GM23338 (cell line): ENCODE data around the gene AGAP1. TPM values are rescaled to one million over a fixed set of nuclear protein-coding genes. Genes with fewer than 3 reads are reported as not detected.

Source experiments
- ATAC-seq: fragments of 200-7000 bp; cut with Tn5 transposase; 3 replicates; pipeline ENCODE4 v1.9.1; 2020
- DNase-seq: peaks from one replicate; pipeline ENCODE4 v3.0.0-alpha.2; 2015; ENCODE audit warnings: low spot score
- H2AFZ ChIP-seq: fragments of 200-600 bp; sonication (generic); 2 replicates; pipeline ENCODE4 v1.8.0; 2016; ENCODE audit warnings: antibody characterized with exemption, mild to moderate bottlenecking, moderate library complexity
- H3F3A ChIP-seq: fragments of 200-600 bp; sonication (generic); replicated peaks from 2 replicates; pipeline ENCODE4 v1.8.0; 2017; ENCODE audit warnings: antibody characterized with exemption, mixed run types, low read depth
- H3K27ac ChIP-seq: fragments of 200-600 bp; sonication (generic); 2 replicates; pipeline ENCODE4 v1.6.1; 2016; ENCODE audit warnings: low read depth
- H3K27me3 ChIP-seq: fragments of 200-600 bp; sonication (generic); 2 replicates; pipeline ENCODE4 v1.8.0; 2016; ENCODE audit warnings: mild to moderate bottlenecking, mixed run types, moderate library complexity; ENCODE audit not compliant: insufficient read depth
- H3K36me3 ChIP-seq: fragments of 200-600 bp; sonication (generic); 2 replicates; pipeline ENCODE4 v1.8.0; 2016; ENCODE audit warnings: mild to moderate bottlenecking; ENCODE audit not compliant: insufficient read depth
- H3K4me1 ChIP-seq: fragments of 200-600 bp; sonication (generic); 2 replicates; pipeline ENCODE4 v1.8.0; 2016; ENCODE audit warnings: mild to moderate bottlenecking, moderate library complexity; ENCODE audit not compliant: insufficient read depth
- H3K4me2 ChIP-seq: fragments of 200-600 bp; sonication (generic); 2 replicates; pipeline ENCODE4 v1.7.1; 2017; ENCODE audit warnings: mixed run types
- H3K4me3 ChIP-seq: fragments of 200-600 bp; sonication (generic); 2 replicates; pipeline ENCODE4 v1.6.1; 2016; ENCODE audit warnings: mixed run types
- H3K79me2 ChIP-seq: fragments of 200-600 bp; sonication (generic); replicated peaks from 2 replicates; pipeline ENCODE4 v1.8.0; 2017; ENCODE audit warnings: mild to moderate bottlenecking; ENCODE audit not compliant: insufficient read depth
- H3K9me2 ChIP-seq: fragments of 200-600 bp; sonication (generic); 2 replicates; pipeline ENCODE4 v1.8.0; 2017; ENCODE audit not compliant: insufficient read depth
- H4K20me1 ChIP-seq: fragments of 200-600 bp; sonication (generic); replicated peaks from 2 replicates; pipeline ENCODE4 v1.8.0; 2017; ENCODE audit warnings: mild to moderate bottlenecking; ENCODE audit not compliant: insufficient read depth
- H3K27ac Mint-ChIP-seq: 2 replicates; pipeline ENCODE4 v1.8.0; 2020; ENCODE audit warnings: inconsistent platforms, mild to moderate bottlenecking, moderate library complexity, mixed read lengths
- H3K27me3 Mint-ChIP-seq: 3 replicates; pipeline ENCODE4 v1.8.0; 2022; ENCODE audit warnings: low read depth, mild to moderate bottlenecking, moderate library complexity, mixed read lengths, inconsistent platforms; ENCODE audit not compliant: insufficient read depth, poor library complexity
- H3K36me3 Mint-ChIP-seq: 3 replicates; pipeline ENCODE4 v1.8.0; 2021; ENCODE audit warnings: low read depth, mild to moderate bottlenecking, inconsistent platforms, moderate library complexity, mixed read lengths
- H3K4me1 Mint-ChIP-seq: 3 replicates; pipeline ENCODE4 v1.8.0; 2020; ENCODE audit warnings: mild to moderate bottlenecking, inconsistent platforms, mixed read lengths
- H3K4me3 Mint-ChIP-seq: 3 replicates; pipeline ENCODE4 v1.8.0; 2021; ENCODE audit warnings: moderate library complexity, mild to moderate bottlenecking, inconsistent platforms, mixed read lengths
- H3K9me3 Mint-ChIP-seq: 3 replicates; pipeline ENCODE4 v1.8.0; 2020; ENCODE audit warnings: moderate library complexity, mild to moderate bottlenecking, inconsistent platforms, mixed read lengths
- CREB1 ChIP-seq: fragments of 250-450 bp; sonication (Bioruptor Pico); IDR thresholded peaks from 2 replicates; pipeline ENCODE4 v1.5.0; 2020; ENCODE audit warnings: low read depth, mild to moderate bottlenecking, moderate library complexity
- CTCF ChIP-seq, 2 experiments: fragments of 200-600 bp in 1 of 2; sonication (generic) in 1 of 2; conservative IDR thresholded peaks; 2 replicates each; pipeline versions ENCODE4 v1.5.1 to v1.6.1; 2016 to 2017; ENCODE audit warnings: antibody characterized with exemption in 2 of 2, low read depth in 2 of 2, mild to moderate bottlenecking in 2 of 2, moderate library complexity in 1 of 2
- EZH2 ChIP-seq: fragments of 200-600 bp; sonication (generic); IDR thresholded peaks from one replicate; pipeline ENCODE4 v1.8.0; 2017; ENCODE audit warnings: antibody characterized with exemption, mild to moderate bottlenecking, low read depth; ENCODE audit not compliant: unreplicated experiment
- EZH2phosphoT487 ChIP-seq: fragments of 200-600 bp; sonication (generic); IDR thresholded peaks from one replicate; pipeline ENCODE4 v1.8.1; 2018; ENCODE audit warnings: antibody characterized with exemption; ENCODE audit not compliant: unreplicated experiment
- NANOG ChIP-seq: IDR thresholded peaks from 2 replicates; pipeline ENCODE4 v1.6.1; 2016; ENCODE audit warnings: antibody characterized with exemption, borderline replicate concordance
- POLR2AphosphoS5 ChIP-seq: IDR thresholded peaks from 2 replicates; pipeline ENCODE4 v1.6.1; 2016; ENCODE audit warnings: antibody characterized with exemption, low read depth
- REST ChIP-seq: IDR thresholded peaks from one replicate; pipeline ENCODE4 v1.6.1; 2018; ENCODE audit warnings: antibody characterized with exemption; ENCODE audit not compliant: unreplicated experiment
- STAT1 ChIP-seq: IDR thresholded peaks from one replicate; pipeline ENCODE4 v1.6.1; 2016; ENCODE audit warnings: antibody characterized with exemption; ENCODE audit not compliant: unreplicated experiment
- ZNF114 ChIP-seq: fragments of 250-450 bp; sonication (Bioruptor Pico); IDR thresholded peaks from 2 replicates; pipeline ENCODE4 v1.5.0; 2020; ENCODE audit warnings: mild to moderate bottlenecking, moderate library complexity
- polyA plus RNA-seq: library from polyadenylated mRNA; unstranded; fragments of >200 nt; fragmentation: Nextera tagmentation; extraction: Ambion mirVana; gene quantifications from 2 replicates; pipeline ENCODE4 v1.2.1, GENCODE V29; 2016
- total RNA-seq: library from RNA; depleted of rRNA; stranded (reverse); fragments of >200 nt; shearing (Covaris generic); gene quantifications from 2 replicates; pipeline ENCODE4 v1.2.3, GENCODE V29; 2014
- TF ChIP-seq, protein P1 (sequence below): IDR thresholded peaks from 2 replicates; pipeline ENCODE4 v1.6.1; 2016; ENCODE audit warnings: antibody characterized with exemption

The AGAP1 gene
- total and polyA plus RNA-seq, 2 experiments from 2014 or later, result 13.3 to 27.9 TPM

GRCh38 chr2:235944591-235944990 lies 450.7 kb downstream of the AGAP1 start:
- Mint-ChIP-seq H3K4me3 (no peak overlapping the region), H3K36me3 (no peaks in the 10 kb centered on the region; the same call in 2 of the 3 replicates), H3K4me1 (peaks cover 8% of the 10 kb centered on the region), H3K27me3 (peaks cover 4% of the 10 kb centered on the region), H3K27ac (no peak overlapping the region), H3K9me3 (no peaks in the 10 kb centered on the region)
- ATAC-seq, result no peak
- Histone ChIP-seq H3K36me3 (no peaks in the 10 kb centered on the region), H3K4me3 (no peak overlapping the region), H3K9me2 (no peaks in the 10 kb centered on the region), H3F3A (no peaks in the 10 kb centered on the region), H3K4me1 (no peaks in the 10 kb centered on the region), H2AFZ (no peak overlapping the region), H3K27me3 (no peaks in the 10 kb centered on the region), H3K4me2 (no peak overlapping the region), H4K20me1 (no peaks in the 10 kb centered on the region; the same call in 1 of the 2 replicates), H3K79me2 (no peaks in the 10 kb centered on the region), H3K27ac (no peak overlapping the region)
- no peak for DNase-seq
- no peak for TF ChIP-seq REST
- TF ChIP-seq POLR2AphosphoS5, result no peak
- TF ChIP-seq CREB1, result no peak
- TF ChIP-seq NANOG, result no peak
- no peak for TF ChIP-seq EZH2
- no peak for TF ChIP-seq EZH2phosphoT487
- TF ChIP-seq STAT1, result no peak
- TF ChIP-seq ZNF114, result no peak

GRCh38 chr2:235945608-235946140 lies 451.8 kb downstream of the AGAP1 start:
- H3K27ac Mint-ChIP-seq, result no peak overlapping the region
- Histone ChIP-seq H3K36me3 (no peaks in the 10 kb centered on the region), H3K4me1 (0 out of 2 replicates have a peak, but pooled peaks cover 4% of the 10 kb centered on the region), H3K4me3 (no peak overlapping the region), H3F3A (no peaks in the 10 kb centered on the region), H3K27me3 (no peaks in the 10 kb centered on the region), H3K79me2 (no peaks in the 10 kb centered on the region), H4K20me1 (no peaks in the 10 kb centered on the region; the same call in 1 of the 2 replicates), H2AFZ (no peak overlapping the region), H3K4me2 (no peak overlapping the region), H3K27ac (no peak overlapping the region), H3K9me2 (no peaks in the 10 kb centered on the region)
- DNase-seq (no peak), ATAC-seq (no peak)
- H3K27me3 Mint-ChIP-seq, result peaks cover 2% of the 10 kb centered on the region
- H3K4me1 Mint-ChIP-seq, result peaks cover 19% of the 10 kb centered on the region
- no peaks in the 10 kb centered on the region for H3K36me3 Mint-ChIP-seq
- no peaks in the 10 kb centered on the region for H3K9me3 Mint-ChIP-seq
- no peak overlapping the region for H3K4me3 Mint-ChIP-seq
- TF ChIP-seq ZNF114 (no peak), REST (no peak), STAT1 (no peak), NANOG (no peak), EZH2 (no peak), CTCF (conservative IDR thresholded peaks at IDR 0.05; ENCODE audit: low read depth in 2 of 2) (no peak)
- TF ChIP-seq, protein P1, sequence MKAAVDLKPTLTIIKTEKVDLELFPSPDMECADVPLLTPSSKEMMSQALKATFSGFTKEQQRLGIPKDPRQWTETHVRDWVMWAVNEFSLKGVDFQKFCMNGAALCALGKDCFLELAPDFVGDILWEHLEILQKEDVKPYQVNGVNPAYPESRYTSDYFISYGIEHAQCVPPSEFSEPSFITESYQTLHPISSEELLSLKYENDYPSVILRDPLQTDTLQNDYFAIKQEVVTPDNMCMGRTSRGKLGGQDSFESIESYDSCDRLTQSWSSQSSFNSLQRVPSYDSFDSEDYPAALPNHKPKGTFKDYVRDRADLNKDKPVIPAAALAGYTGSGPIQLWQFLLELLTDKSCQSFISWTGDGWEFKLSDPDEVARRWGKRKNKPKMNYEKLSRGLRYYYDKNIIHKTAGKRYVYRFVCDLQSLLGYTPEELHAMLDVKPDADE, result no peak
